GM23248 (cell line): Measurements from ENCODE around the gene ALDH3A1. TPM values are rescaled to one million over a fixed set of nuclear protein-coding genes. Genes with fewer than 3 reads are reported as not detected.

ENCODE experiments used
- DNase-seq: peaks from one replicate; pipeline ENCODE4 v3.0.0-alpha.2; 2015
- H2AFZ ChIP-seq: fragments of 200-600 bp; sonication (generic); 2 replicates; pipeline ENCODE4 v1.6.1; 2016; ENCODE audit warnings: antibody characterized with exemption
- H3F3A ChIP-seq: fragments of 200-600 bp; sonication (generic); 2 replicates; pipeline ENCODE4 v1.6.1; 2016; ENCODE audit warnings: mild to moderate bottlenecking, antibody characterized with exemption, mixed run types; ENCODE audit not compliant: insufficient read depth
- H3K27ac ChIP-seq: fragments of 200-600 bp; sonication (generic); 2 replicates; pipeline ENCODE4 v1.5.1; 2016; ENCODE audit warnings: mild to moderate bottlenecking
- H3K27me3 ChIP-seq: fragments of 200-600 bp; sonication (generic); replicated peaks from 2 replicates; pipeline ENCODE4 v1.6.1; 2016; ENCODE audit warnings: mild to moderate bottlenecking; ENCODE audit not compliant: insufficient read depth
- H3K36me3 ChIP-seq: fragments of 200-600 bp; sonication (generic); 2 replicates; pipeline ENCODE4 v1.6.1; 2016; ENCODE audit warnings: low read depth, mild to moderate bottlenecking
- H3K4me1 ChIP-seq: fragments of 200-600 bp; sonication (generic); 2 replicates; pipeline ENCODE4 v1.6.1; 2016; ENCODE audit warnings: mild to moderate bottlenecking; ENCODE audit not compliant: insufficient read depth
- H3K4me2 ChIP-seq: fragments of 200-600 bp; sonication (generic); one replicate; pipeline ENCODE4 v1.6.1; 2016; ENCODE audit warnings: mild to moderate bottlenecking; ENCODE audit not compliant: unreplicated experiment
- H3K4me3 ChIP-seq: fragments of 200-600 bp; sonication (generic); 2 replicates; pipeline ENCODE4 v1.5.1; 2016; ENCODE audit warnings: mild to moderate bottlenecking
- H3K79me2 ChIP-seq: fragments of 200-600 bp; sonication (generic); 2 replicates; pipeline ENCODE4 v1.6.1; 2016; ENCODE audit warnings: mild to moderate bottlenecking; ENCODE audit not compliant: insufficient read depth
- H3K9ac ChIP-seq: fragments of 200-600 bp; sonication (generic); 2 replicates; pipeline ENCODE4 v1.6.1; 2016; ENCODE audit warnings: mild to moderate bottlenecking
- H3K9me2 ChIP-seq: fragments of 200-600 bp; sonication (generic); 2 replicates; pipeline ENCODE4 v1.6.1; 2016; ENCODE audit warnings: mixed run types, mild to moderate bottlenecking, moderate library complexity; ENCODE audit not compliant: insufficient read depth
- H3K9me3 ChIP-seq: fragments of 200-600 bp; sonication (generic); one replicate; pipeline ENCODE4 v1.6.1; 2017; ENCODE audit warnings: low read depth
- H4K20me1 ChIP-seq: fragments of 200-600 bp; sonication (generic); 2 replicates; pipeline ENCODE4 v1.6.0; 2016; ENCODE audit not compliant: insufficient read depth
- EZH2 ChIP-seq: fragments of 200-600 bp; sonication (generic); IDR thresholded peaks from 2 replicates; pipeline ENCODE4 v1.6.1; 2018; ENCODE audit warnings: antibody characterized with exemption, mild to moderate bottlenecking; ENCODE audit not compliant: insufficient read depth, poor library complexity, severe bottlenecking
- EZH2phosphoT487 ChIP-seq: fragments of 200-600 bp; sonication (generic); IDR thresholded peaks from 2 replicates; pipeline ENCODE4 v1.6.1; 2018; ENCODE audit warnings: antibody characterized with exemption, moderate library complexity, mild to moderate bottlenecking, low read depth; ENCODE audit not compliant: insufficient read depth
- WGBS, 2 experiments: methylation state at CpG; one replicate each; pipeline ENCODE4 v1.1.6; 2015 to 2017; ENCODE audit warnings: low lambda C conversion rate in 2 of 2, low coverage in 1 of 2; ENCODE audit errors: missing lambda C conversion rate in 2 of 2; 5-methylcytosine and 5-hydroxymethylcytosine counted together
- in situ Hi-C: fragments of 300-500 bp; cut with MboI; formaldehyde crosslinking; loops from 2 replicates; pipeline ENCODE4 v1.15.0; 2020
- polyA plus RNA-seq: library from polyadenylated mRNA; unstranded; fragments of >200 nt; fragmentation: Nextera tagmentation; extraction: Ambion mirVana; gene quantifications from 2 replicates; pipeline ENCODE4 v1.2.1, GENCODE V29; 2016
- total RNA-seq: library from RNA; depleted of rRNA; stranded (reverse); fragments of >200 nt; shearing (Covaris generic); gene quantifications from 2 replicates; pipeline ENCODE4 v1.2.3, GENCODE V29; 2014

ALDH3A1 gene
- total and polyA plus RNA-seq, 2 experiments from 2014 or later: 0.55 to 1.2 TPM

GRCh38 chr17:19753051-19753509, 5.0 kb upstream of the ALDH3A1 start:
- peak overlapping the region; percentile 63 for H2AFZ ChIP-seq
- whole genome bisulfite sequencing, 2 experiments: 18 to 27% methylated on average over 7 to 12 of the region's 12 CpGs

GRCh38 chr17:19752216-19753050, 4.3 kb upstream of the ALDH3A1 start:
- no peaks in the 10 kb centered on the region for H3K79me2 ChIP-seq
- peak; percentile 17 for DNase-seq
- no peaks in the 10 kb centered on the region for H3K9me2 ChIP-seq
- no peaks in the 10 kb centered on the region for H3K36me3 ChIP-seq
- TF ChIP-seq EZH2phosphoT487 (no peak), EZH2 (no peak)
- peak overlapping the region; percentile 76 for H3K9ac ChIP-seq
- 83% methylated on average over 15 of the region's 15 CpGs for WGBS, 2 experiments
- H3F3A ChIP-seq: peaks cover 8% of the 10 kb centered on the region; the same call in 1 of the 2 replicates
- in situ Hi-C loops: loop anchor here (25.0 kb wide), 1 partner anchor 490 kb away; no protein-coding TSS in a partner anchor
- H3K9me3 ChIP-seq: no peaks in the 10 kb centered on the region
- no peak overlapping the region for H3K4me2 ChIP-seq
- H3K4me1 ChIP-seq: peaks cover 27% of the 10 kb centered on the region
- H2AFZ ChIP-seq: peak overlapping the region; percentile 63
- no peaks in the 10 kb centered on the region for H3K27me3 ChIP-seq
- no peak overlapping the region for H3K4me3 ChIP-seq
- H4K20me1 ChIP-seq: no peaks in the 10 kb centered on the region
- peak overlapping the region; percentile 94 for H3K27ac ChIP-seq

More at GRCh38 chr17:19753051-19753509, 5.0 kb upstream of the ALDH3A1 start:
- Histone ChIP-seq H3K4me2 (peak overlapping the region; percentile 23), H3K4me1 (peaks cover 26% of the 10 kb centered on the region), H3K36me3 (no peaks in the 10 kb centered on the region), H3K4me3 (no peak overlapping the region), H3K27me3 (no peaks in the 10 kb centered on the region), H3K79me2 (no peaks in the 10 kb centered on the region), H3K9me2 (no peaks in the 10 kb centered on the region), H3K9ac (peak overlapping the region; percentile 76), H3K27ac (peak overlapping the region; percentile 94), H4K20me1 (no peaks in the 10 kb centered on the region), H3K9me3 (no peaks in the 10 kb centered on the region), H3F3A (peaks cover 8% of the 10 kb centered on the region; the same call in 1 of the 2 replicates)
- TF ChIP-seq EZH2 (no peak), EZH2phosphoT487 (no peak)
- in situ Hi-C loops: loop anchor here (25.0 kb wide), 1 partner anchor 491 kb away; no protein-coding TSS in a partner anchor
- DNase-seq: peak; percentile 98

- in situ Hi-C loops: loop anchor here (25.0 kb wide), 1 partner anchor 489 kb away; no protein-coding TSS in a partner anchor
- no peak overlapping the region for H3K4me2 ChIP-seq
- no peaks in the 10 kb centered on the region for H4K20me1 ChIP-seq
- no peaks in the 10 kb centered on the region for H3K9me3 ChIP-seq
- no peaks in the 10 kb centered on the region for H3K27me3 ChIP-seq
- no peaks in the 10 kb centered on the region for H3K79me2 ChIP-seq
- H3F3A ChIP-seq: peaks cover 8% of the 10 kb centered on the region; the same call in 1 of the 2 replicates
- H3K4me1 ChIP-seq: peaks cover 27% of the 10 kb centered on the region
- no peak for DNase-seq
- TF ChIP-seq EZH2phosphoT487 (no peak), EZH2 (no peak)
- 93 to 100% methylated on average over 3 of the region's 3 CpGs for WGBS, 2 experiments
- no peak overlapping the region for H3K4me3 ChIP-seq
- H3K9me2 ChIP-seq: no peaks in the 10 kb centered on the region
- H2AFZ ChIP-seq: no peak overlapping the region
- H3K27ac ChIP-seq: no peak overlapping the region
- no peaks in the 10 kb centered on the region for H3K36me3 ChIP-seq
- no peak overlapping the region for H3K9ac ChIP-seq
Measured at GRCh38 chr17:19750835-19751234, 2.7 kb upstream of the ALDH3A1 start.

GRCh38 chr17:19750020-19750572, 2.0 kb upstream of the ALDH3A1 start:
- Histone ChIP-seq H3K27me3 (no peaks in the 10 kb centered on the region), H3K79me2 (no peaks in the 10 kb centered on the region), H3K27ac (no peak overlapping the region), H4K20me1 (no peaks in the 10 kb centered on the region), H3K9ac (no peak overlapping the region), H3K9me2 (no peaks in the 10 kb centered on the region), H3K4me1 (peaks cover 27% of the 10 kb centered on the region), H3K36me3 (no peaks in the 10 kb centered on the region), H3K4me2 (no peak overlapping the region), H3F3A (peaks cover 8% of the 10 kb centered on the region; the same call in 1 of the 2 replicates), H3K4me3 (no peak overlapping the region), H3K9me3 (no peaks in the 10 kb centered on the region), H2AFZ (no peak overlapping the region)
- in situ Hi-C loops: loop anchor here (25.0 kb wide), 1 partner anchor 488 kb away; no protein-coding TSS in a partner anchor
- no peak for TF ChIP-seq EZH2phosphoT487
- no peak for DNase-seq
- 92 to 95% methylated on average over 9 of the region's 9 CpGs for WGBS, 2 experiments
